Renal cortex interstitium (tissue), 15 donors: ENCODE data around the gene FBXO10. TPM values are rescaled to one million over a fixed set of nuclear protein-coding genes. Genes with fewer than 3 reads are reported as not detected.
A peak's percentile ranks its signal among the peaks of the same experiment; 100 is the strongest.

ENCODE experiments used
- DNase-seq, 11 donors: peaks; one replicate each; pipeline ENCODE4 v3.0.0-alpha.2; 2013; ENCODE audit warnings: low read depth in 9 of 11, low spot score in 4 of 11; ENCODE audit errors: extremely low read depth in 1 of 11
- long read RNA-seq, 16 experiments: transcript quantifications; one replicate each; lab custom pipeline, GENCODE V29; 2026
- polyA plus RNA-seq, 3 donors: library from polyadenylated mRNA; unstranded; fragments of 120-200 nt; gene quantifications; one replicate each; pipeline ENCODE4 v1.2.1, GENCODE V29; 2013; ENCODE audit not compliant: insufficient read length in 3 of 3

Gene FBXO10, protein sequence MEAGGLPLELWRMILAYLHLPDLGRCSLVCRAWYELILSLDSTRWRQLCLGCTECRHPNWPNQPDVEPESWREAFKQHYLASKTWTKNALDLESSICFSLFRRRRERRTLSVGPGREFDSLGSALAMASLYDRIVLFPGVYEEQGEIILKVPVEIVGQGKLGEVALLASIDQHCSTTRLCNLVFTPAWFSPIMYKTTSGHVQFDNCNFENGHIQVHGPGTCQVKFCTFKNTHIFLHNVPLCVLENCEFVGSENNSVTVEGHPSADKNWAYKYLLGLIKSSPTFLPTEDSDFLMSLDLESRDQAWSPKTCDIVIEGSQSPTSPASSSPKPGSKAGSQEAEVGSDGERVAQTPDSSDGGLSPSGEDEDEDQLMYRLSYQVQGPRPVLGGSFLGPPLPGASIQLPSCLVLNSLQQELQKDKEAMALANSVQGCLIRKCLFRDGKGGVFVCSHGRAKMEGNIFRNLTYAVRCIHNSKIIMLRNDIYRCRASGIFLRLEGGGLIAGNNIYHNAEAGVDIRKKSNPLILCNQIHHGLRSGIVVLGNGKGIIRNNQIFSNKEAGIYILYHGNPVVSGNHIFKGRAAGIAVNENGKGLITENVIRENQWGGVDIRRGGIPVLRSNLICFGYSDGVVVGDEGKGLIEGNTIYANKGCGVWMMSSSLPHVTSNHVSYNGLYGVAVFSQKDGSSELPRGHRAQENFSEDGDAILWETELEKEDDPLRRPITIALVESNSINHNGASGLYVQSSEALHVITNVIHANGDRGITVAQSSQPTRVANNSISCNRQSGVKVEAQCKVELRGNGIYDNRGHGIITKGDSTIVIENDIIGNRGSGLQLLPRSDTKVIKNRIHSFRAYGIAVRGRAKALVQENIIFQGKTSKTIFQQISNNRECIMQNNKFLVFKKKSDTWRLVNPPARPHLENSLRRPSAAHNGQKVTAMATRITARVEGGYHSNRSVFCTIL
- polyA plus RNA-seq: 10 to 100 TPM; 13.2 to 14.7 (median 13.2) TPM
- long read RNA-seq, donor 1: 0 reads
- long read RNA-seq, donor 2: 0 reads
- long read RNA-seq, donor 3: 0 reads
- long read RNA-seq, donor 4: 0 reads
- long read RNA-seq, donor 5: 0 reads
- long read RNA-seq, donor 6: 0 reads
- long read RNA-seq, donor 7: 0 reads
- long read RNA-seq, donor 8, full-length matches to known transcripts: 1 of 1 reads
- long read RNA-seq, donor 8, partial matches to known transcripts: 0 of 1 reads
- long read RNA-seq, donor 8, other reads (novel, unspliced or antisense): 0 of 1 reads
- long read RNA-seq, donor 9, full-length matches to known transcripts: 1 of 1 reads
- long read RNA-seq, donor 9, partial matches to known transcripts: 0 of 1 reads
- long read RNA-seq, donor 9, other reads (novel, unspliced or antisense): 0 of 1 reads
- long read RNA-seq, donor 10, full-length matches to known transcripts: 2 of 2 reads
- long read RNA-seq, donor 10, partial matches to known transcripts: 0 of 2 reads
- long read RNA-seq, donor 10, other reads (novel, unspliced or antisense): 0 of 2 reads
- long read RNA-seq, donor 11, full-length matches to known transcripts: 1 of 1 reads
- long read RNA-seq, donor 11, partial matches to known transcripts: 0 of 1 reads
- long read RNA-seq, donor 11, other reads (novel, unspliced or antisense): 0 of 1 reads
- long read RNA-seq, donor 12: 0 reads
- long read RNA-seq, donor 13: 0 reads
- long read RNA-seq, donor 14: 0 reads
- long read RNA-seq, donor 15, full-length matches to known transcripts: 1 of 1 reads
- long read RNA-seq, donor 15, partial matches to known transcripts: 0 of 1 reads
- long read RNA-seq, donor 15, other reads (novel, unspliced or antisense): 0 of 1 reads
- long read RNA-seq, donor 16, full-length matches to known transcripts: 2 of 2 reads
- long read RNA-seq, donor 16, partial matches to known transcripts: 0 of 2 reads
- long read RNA-seq, donor 16, other reads (novel, unspliced or antisense): 0 of 2 reads

DNA sequence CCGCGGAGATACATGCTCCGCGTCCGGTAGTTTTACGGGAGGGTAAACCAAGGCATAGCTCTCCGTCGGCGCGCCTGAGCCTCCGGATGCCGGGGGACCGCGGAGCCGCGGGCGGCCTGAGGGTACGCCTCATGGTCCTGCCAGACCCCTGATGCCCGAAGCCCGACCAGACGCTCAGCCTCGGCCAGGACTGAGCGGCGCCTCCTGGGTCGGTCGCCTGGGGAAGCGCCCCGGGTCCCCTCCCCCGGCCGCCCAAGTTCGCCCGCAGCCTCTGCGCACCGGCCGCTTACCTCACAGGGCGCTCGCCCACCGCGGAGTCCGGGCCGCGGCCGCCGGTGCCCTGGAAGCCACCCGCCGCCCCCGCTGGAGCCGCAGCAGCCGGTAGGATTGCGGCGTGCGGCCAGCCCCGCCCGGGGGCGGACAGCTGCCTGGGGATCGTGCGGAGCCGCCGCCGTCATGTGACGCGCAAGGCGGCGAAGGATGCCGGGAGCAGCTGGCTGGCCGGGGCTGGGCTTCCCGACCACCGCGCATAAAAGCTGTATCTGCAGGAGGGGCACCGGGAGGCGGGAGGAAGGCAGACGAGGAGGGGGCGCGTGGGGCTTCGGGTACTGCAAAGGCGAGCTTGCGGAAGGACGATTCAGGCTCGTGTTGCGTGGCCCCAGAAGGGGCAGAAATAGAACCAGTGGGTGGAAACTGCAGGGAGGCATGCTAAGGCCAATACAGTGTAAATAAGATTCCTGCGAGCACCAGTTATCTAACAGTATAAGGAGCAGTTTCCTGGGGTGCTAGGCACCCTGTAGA, at the start of gene FBXO10:
TSS of gene FBXO10 (minus strand) at position 460 of the 801 bp plus-strand sequence. CDS start 34,612 bp downstream, outside the sequence.
- DNase-seq: peak in 9 of 11 donors; percentile 53 to 81 (median 78)

- no peak for DNase-seq
Observed at GRCh38 chr9:37625758-37626147, 49.6 kb upstream of the FBXO10 start.

DNA sequence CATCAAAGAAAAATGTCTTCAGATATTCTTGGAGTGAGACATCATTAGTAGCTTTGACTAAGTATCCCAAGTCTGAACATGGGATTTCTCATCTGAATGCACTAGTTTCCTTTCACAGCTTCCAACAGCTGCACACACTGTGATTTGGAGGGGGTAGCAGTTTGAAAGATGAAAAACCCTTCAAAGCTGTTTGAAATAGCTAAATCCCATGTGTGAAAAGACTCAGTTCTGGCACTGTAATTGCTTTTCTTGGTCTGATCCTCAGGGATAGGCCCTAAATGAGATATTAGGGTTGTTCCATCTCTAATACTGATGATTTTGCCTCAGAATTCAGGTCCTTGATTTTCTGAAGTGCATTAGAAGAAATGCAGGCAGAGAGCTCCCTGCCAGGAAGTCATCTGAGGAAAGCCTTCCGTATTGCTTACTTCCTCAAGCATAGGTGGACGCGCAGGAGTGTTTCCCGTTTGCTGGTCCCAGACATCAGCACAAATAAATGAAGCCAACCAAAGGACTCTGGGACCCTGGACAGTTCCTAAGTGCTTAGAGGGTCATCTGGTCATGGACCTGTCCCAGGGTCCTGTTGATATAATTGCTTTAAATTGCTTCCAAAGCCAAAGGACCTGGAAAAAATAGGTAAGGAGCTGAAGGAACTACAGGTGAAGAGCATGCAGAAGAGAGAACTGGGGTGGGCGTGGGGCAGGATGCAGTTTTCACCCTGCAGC, 49.0 kb upstream of the FBXO10 start:
- DNase-seq: no peak

GRCh38 chr9:37624073-37624472, 47.9 kb upstream of the FBXO10 start:
- no peak for DNase-seq

GRCh38 chr9:37623267-37623666, 47.1 kb upstream of the FBXO10 start:
- DNase-seq: no peak

GRCh38 chr9:37622462-37622861, 46.3 kb upstream of the FBXO10 start:
- no peak for DNase-seq

DNA sequence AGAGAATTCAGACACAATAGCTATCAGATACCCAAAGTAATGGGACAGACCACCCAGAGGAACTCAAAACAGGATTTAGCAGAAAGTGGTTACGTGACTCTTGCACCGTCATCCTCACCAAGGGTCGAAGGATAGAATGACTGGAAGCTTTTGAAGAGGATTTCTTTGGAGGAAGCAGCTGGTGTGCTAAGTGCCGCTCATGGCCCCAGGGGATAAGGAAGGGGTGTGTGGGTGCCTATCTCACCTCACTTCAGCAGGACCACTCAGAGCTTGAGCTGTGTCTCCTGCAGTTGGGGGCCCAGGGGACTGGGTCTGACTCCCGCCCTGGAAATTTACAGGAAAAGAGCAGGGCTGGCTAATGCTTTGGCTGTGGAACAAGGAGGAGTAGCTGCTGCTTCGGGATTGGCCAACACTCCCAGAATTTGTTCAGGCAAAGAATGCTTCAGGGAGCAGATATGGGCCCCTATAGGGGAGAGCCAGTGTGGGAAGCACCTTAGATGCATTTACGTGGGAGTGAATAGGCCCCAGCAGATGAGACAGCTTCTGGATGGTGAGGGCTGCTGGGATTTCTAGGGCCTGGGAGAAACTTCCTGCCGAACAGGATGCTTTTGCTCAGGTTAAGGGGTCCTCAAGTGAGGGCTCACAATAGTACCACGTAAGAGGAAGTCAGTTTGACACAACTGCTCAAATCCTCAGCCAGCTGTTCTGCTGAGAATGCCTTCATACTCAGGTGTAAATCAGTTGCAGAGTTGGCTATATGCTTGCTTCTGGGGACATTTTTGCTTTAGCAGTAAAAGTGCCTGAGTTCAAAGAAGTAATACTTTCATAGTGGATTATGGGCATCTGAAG, 45.3 kb upstream of the FBXO10 start:
- DNase-seq: no peak

GRCh38 chr9:37620396-37620795, 44.2 kb upstream of the FBXO10 start:
- no peak for DNase-seq

DNA sequence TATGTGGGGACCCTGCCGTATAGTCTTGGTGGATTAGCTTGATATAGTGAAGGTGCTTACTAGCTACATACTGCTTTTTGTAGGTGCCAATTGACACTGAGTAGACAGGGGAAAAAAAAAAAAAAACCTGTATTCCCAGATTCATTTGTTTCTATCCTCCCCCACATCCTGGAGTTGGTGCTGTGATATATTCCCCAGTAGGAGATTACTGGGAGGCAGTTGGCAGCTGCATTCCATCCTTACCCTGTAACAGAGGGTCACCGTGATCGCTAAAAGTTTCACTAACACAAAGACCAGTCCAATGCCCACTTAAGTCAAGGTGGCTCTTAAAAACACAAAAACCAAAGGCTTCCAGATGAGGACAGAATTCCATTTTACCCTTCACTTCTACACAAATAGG, 43.6 kb upstream of the FBXO10 start:
- DNase-seq: no peak

DNA sequence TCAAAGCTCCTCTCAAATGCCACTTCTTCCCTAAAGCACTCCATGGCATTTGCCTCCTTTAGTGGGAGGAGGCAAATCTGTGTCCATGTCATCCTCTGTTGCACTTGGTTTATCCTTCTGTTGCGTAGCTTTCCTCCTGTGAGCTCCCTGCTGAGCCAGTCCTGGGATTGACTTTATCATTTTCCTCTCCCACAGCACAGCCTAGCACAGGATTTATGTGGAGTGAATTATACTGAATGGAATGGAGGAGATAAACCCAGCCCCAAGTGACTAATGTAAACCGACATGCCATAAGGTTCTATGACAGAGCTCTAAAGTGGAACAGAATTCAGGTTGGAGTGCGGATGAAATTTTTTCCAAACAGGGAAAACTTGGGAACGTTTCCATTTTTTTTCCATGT, 42.6 kb upstream of the FBXO10 start:
- no peak for DNase-seq

DNA sequence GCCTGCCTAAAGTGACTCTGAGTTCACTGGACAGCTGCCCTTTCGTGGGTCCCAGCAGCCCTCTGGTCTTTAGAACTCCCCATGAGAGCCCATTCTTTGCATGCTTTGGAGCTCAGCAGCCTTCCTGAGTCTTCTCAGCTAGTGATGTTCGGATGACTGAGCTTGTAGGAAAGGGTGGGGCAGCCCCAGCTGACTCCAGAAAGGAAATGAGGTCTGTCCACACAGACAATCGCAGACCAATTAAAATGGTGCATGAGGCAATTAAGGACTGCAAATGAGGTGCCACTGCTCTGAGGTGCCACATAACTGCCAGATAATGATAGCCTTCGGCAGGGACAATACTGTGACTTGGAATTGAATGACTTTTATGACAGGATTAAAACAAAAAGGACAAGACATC, 41.7 kb upstream of the FBXO10 start:
- no peak for DNase-seq

- DNase-seq: no peak
Observed at GRCh38 chr9:37617161-37617560, 41.0 kb upstream of the FBXO10 start.

DNA sequence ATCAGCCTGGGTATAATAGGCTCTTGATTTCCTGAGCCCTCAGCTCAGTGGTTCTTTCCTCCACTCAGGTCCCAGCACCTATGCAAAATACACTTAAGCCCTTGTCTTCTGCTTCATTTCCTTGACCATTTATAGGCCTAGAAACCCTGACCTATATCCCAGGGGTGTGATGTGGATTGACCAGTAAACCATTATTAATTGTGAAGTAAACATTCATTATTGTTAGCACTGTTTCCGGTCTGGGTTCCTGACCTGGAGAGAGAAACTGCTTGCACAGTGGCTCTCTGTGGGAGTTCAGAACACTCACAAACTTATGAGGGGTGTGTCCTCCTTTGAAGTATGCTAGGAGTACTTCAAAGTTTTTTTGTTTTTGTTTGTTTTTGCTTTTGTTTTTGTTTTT, 35.8 kb upstream of the FBXO10 start:
- DNase-seq: no peak

- DNase-seq: no peak
Observed at GRCh38 chr9:37611014-37611413, 34.8 kb upstream of the FBXO10 start.

DNA sequence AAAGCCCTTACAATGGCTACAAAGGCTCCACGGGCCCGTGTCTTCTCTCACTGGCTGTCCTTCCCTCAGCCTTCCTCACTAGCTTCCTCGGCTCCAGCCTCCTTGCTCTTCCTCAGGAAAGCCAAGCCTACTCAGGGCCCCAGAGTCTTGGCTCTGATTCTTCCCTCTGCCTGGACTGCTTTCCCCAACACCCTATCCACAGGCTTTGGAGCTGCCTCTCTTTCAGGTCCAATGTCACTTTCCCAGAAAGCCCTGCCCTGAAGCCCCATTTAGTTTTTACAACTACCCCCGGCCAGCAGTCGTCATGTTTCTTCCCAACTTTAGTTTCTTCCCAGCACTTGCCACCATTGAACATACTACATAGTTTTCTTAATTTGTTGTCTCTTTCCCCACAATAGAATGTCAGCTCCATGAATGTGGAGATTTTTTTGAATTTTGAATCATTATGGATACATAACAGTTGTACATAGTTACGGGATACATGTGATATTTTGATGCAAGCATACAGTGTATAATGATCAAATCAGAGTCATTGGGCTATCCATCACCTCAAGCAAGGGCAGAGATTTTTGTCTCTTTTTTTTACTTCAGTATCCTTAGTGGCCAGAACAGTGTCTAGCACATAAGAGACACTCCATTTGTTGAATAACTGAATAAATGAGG, 33.7 kb upstream of the FBXO10 start:
- no peak for DNase-seq
